ENCODE results near the gene DLL4.

DNA sequence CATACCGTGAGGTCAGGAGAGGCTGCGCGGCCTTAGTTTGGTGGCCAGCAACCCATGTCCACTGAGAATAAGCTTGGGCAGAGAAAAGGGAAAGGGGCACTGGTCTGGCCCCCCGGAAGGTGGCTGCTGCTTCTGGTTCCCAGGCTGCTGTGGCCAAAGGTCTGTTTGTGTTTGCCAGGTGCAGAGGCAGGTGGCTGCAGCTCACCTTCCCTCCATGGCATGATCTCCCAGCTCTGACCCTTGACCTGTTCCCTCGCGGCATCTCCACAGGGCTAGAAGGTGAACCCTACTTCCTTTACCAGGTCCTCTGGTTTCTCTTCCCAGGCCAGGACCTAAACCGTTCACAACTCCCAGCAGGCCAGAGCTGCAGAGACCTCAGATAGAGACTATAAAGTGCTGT lies 21.0 kb upstream of the DLL4 start:
- TF ChIP-seq CTCF (IDR thresholded peaks at IDR 0.05) (no peak), POLR2A (IDR thresholded peaks at IDR 0.05) (no peak)

Data from uterus (tissue), 2 donors.